Muscle of arm (tissue), 12 donors: ENCODE measurements around the gene PDCD11. TPM values are rescaled to one million over a fixed set of nuclear protein-coding genes. Genes with fewer than 3 reads are reported as not detected.

Experiments
- polyA plus RNA-seq, 12 donors: library from polyadenylated mRNA; unstranded; fragments of 120-200 nt; gene quantifications; one replicate each; pipeline ENCODE4 v1.2.1, GENCODE V29; 2013; ENCODE audit not compliant: insufficient read length in 12 of 12

PDCD11 gene
- polyA plus RNA-seq, 12 donors: 18.1 to 29.8 (median 25.1) TPM; not detected in 1

Other genes starting within 250 kb of the PDCD11 start
- gene NT5C2, start 203.4 kb upstream of the PDCD11 start, polyA plus RNA-seq: 100 to 1,000 TPM in 11 of 12 donors, not detected in 1; 113 to 226 (median 162) TPM
- gene RPEL1, start 150.7 kb upstream of the PDCD11 start, polyA plus RNA-seq: not detected
- gene INA, start 119.5 kb upstream of the PDCD11 start, polyA plus RNA-seq: 1 to 10 TPM in 1 of 12 donors, under 1 TPM in 9, not detected in 2; 0.10 to 2.0 (median 0.30) TPM
- gene PCGF6, start 45.5 kb upstream of the PDCD11 start, polyA plus RNA-seq: 10 to 100 TPM in 4 of 12 donors, 1 to 10 TPM in 7, not detected in 1; 6.9 to 14.9 (median 9.6) TPM
- gene TAF5, start 28.6 kb upstream of the PDCD11 start, polyA plus RNA-seq: 1 to 10 TPM in 11 of 12 donors, not detected in 1; 3.8 to 6.4 (median 4.6) TPM
- 100 to 1,000 TPM in 11 of 12 donors, not detected in 1; 168 to 300 (median 270) TPM for gene ATP5MK, start 151 bp upstream of the PDCD11 start, polyA plus RNA-seq
- gene CALHM2, start 55.7 kb downstream of the PDCD11 start, polyA plus RNA-seq: 10 to 100 TPM in 11 of 12 donors, not detected in 1; 10.3 to 35.4 (median 13.9) TPM
- gene CALHM1, start 62.3 kb downstream of the PDCD11 start, polyA plus RNA-seq: under 1 TPM in 1 of 12 donors, not detected in 11; 0.17 TPM
- under 1 TPM in 1 of 12 donors, not detected in 11; 0.11 TPM for gene CALHM3, start 82.6 kb downstream of the PDCD11 start, polyA plus RNA-seq
- gene NEURL1, start 97.1 kb downstream of the PDCD11 start, polyA plus RNA-seq: 10 to 100 TPM in 10 of 12 donors, 1 to 10 TPM in 1, not detected in 1; 9.9 to 42.8 (median 19.1) TPM